Nephron progenitor cell (in vitro differentiated cells): Measurements from ENCODE around the gene PHF11.

Experiments used
- DNase-seq: peaks from one replicate; pipeline ENCODE4 v3.0.0; 2021
- H3K27ac Mint-ChIP-seq: 2 replicates; pipeline ENCODE4 v1.8.0; 2021; ENCODE audit warnings: mild to moderate bottlenecking, moderate library complexity, mixed read lengths
- H3K27me3 Mint-ChIP-seq: 2 replicates; pipeline ENCODE4 v1.8.0; 2021; ENCODE audit warnings: mild to moderate bottlenecking, low read depth, mixed read lengths; ENCODE audit not compliant: poor library complexity
- H3K36me3 Mint-ChIP-seq: 2 replicates; pipeline ENCODE4 v1.8.0; 2021; ENCODE audit warnings: low read depth, mixed read lengths
- H3K4me1 Mint-ChIP-seq: 2 replicates; pipeline ENCODE4 v1.8.0; 2021; ENCODE audit warnings: mixed read lengths
- H3K4me3 Mint-ChIP-seq: 2 replicates; pipeline ENCODE4 v1.8.0; 2021; ENCODE audit warnings: mild to moderate bottlenecking, moderate library complexity, mixed read lengths
- H3K9me3 Mint-ChIP-seq: 2 replicates; pipeline ENCODE4 v1.8.0; 2021; ENCODE audit warnings: mild to moderate bottlenecking, moderate library complexity, mixed read lengths
- TF ChIP-seq, protein P1 (sequence below): fragments of 200-600 bp; sonication (generic); IDR thresholded peaks from 2 replicates; pipeline ENCODE4 v1.5.0; 2021; ENCODE audit warnings: antibody characterized with exemption

PHF11 gene

DNA sequence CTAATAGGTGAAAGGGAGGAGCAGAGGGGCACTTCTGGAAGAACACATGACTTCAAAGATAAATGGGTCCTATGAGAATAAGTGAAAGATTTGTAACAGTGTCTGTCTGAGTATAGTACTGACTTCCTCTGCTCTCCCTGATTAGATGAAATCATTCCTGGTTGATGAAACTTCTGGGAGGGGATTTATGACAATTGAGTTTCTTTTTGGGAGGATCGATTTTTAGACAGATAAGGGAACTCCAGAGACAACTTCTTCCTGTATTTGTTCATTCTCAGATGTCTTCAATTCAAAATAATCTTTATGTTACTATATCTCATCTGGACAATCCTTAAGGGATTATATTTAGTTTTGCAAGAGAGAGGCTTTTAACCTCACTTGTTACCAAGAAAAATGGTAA, 31.7 kb upstream of the PHF11 start:
- no peak overlapping the region for H3K4me3 Mint-ChIP-seq
- DNase-seq, result no peak

DNA sequence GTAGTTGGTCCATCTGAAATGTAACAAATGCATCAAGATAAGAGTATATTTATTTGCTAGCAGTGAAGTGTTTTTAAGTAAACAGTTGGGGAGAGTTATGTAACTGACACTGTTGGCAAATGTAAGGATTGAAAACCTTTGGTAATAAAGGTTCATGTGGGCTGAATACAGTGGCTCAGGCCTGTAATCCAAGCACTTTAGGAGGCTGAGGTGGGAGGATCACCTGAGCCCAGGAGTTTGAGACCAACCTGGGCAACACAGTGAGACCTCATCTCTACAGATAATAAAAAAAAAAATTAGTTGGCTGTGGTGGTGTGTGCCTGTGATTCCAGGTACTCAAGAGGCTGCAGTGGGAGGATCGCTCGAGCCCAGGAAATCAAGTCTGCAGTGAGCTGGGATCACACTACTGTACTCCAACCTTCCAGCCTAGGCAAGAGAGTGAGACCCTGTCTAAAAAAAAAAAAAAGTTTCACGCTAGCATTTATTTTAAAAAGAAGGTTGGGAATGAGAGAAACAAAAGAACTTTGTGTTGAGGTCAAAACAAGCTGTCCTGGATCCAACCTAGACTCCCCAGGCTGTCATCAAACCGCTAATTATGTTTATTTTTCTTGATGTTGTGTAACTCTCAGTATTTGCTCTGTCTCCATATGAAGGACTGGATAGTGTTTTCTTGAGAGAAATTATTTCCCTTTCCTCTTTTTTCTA, 31.0 kb upstream of the PHF11 start:
- no peak for DNase-seq
- no peak overlapping the region for H3K4me3 Mint-ChIP-seq
- no peak overlapping the region for H3K27ac Mint-ChIP-seq
- H3K36me3 Mint-ChIP-seq, result peaks cover 75% of the 10 kb centered on the region
- no peaks in the 10 kb centered on the region for H3K4me1 Mint-ChIP-seq
- peaks cover 31% of the 10 kb centered on the region for H3K9me3 Mint-ChIP-seq
- TF ChIP-seq, protein P1, sequence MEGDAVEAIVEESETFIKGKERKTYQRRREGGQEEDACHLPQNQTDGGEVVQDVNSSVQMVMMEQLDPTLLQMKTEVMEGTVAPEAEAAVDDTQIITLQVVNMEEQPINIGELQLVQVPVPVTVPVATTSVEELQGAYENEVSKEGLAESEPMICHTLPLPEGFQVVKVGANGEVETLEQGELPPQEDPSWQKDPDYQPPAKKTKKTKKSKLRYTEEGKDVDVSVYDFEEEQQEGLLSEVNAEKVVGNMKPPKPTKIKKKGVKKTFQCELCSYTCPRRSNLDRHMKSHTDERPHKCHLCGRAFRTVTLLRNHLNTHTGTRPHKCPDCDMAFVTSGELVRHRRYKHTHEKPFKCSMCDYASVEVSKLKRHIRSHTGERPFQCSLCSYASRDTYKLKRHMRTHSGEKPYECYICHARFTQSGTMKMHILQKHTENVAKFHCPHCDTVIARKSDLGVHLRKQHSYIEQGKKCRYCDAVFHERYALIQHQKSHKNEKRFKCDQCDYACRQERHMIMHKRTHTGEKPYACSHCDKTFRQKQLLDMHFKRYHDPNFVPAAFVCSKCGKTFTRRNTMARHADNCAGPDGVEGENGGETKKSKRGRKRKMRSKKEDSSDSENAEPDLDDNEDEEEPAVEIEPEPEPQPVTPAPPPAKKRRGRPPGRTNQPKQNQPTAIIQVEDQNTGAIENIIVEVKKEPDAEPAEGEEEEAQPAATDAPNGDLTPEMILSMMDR, result no peak
- H3K27me3 Mint-ChIP-seq, result no peaks in the 10 kb centered on the region

More for the DNA sequence above, 31.7 kb upstream of the PHF11 start:
- Mint-ChIP-seq H3K27ac (no peak overlapping the region), H3K36me3 (peaks cover 68% of the 10 kb centered on the region), H3K9me3 (peaks cover 31% of the 10 kb centered on the region), H3K27me3 (no peaks in the 10 kb centered on the region), H3K4me1 (no peaks in the 10 kb centered on the region)
- TF ChIP-seq, protein P1, result no peak

DNA sequence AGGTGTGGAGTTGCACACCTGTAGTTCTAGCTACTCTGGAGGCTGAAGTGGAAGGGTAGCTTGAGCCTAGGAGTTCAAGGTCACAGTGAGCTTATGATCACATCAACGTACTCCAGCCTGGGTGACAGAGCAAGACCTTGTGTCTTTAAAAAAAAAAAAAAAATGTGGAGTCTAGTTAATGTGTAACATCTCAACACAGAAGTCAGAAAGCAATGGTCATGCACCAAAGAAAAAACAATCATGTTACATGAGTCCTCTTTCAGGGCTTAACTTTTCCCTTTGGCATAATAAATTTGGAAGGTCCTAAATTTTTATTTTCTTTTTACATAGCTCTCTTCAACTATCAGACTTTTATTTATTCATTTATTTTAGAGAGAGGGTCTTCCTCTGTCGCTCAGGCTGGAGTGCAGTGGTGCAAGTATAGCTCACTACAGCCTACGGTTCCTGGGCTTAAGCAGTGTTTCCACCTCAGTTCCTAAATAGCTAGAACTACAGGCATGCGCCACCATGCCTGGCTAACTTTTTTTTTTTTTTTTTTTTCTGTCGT, 29.4 kb upstream of the PHF11 start:
- no peak overlapping the region for H3K27ac Mint-ChIP-seq
- H3K9me3 Mint-ChIP-seq, result peaks cover 30% of the 10 kb centered on the region
- H3K27me3 Mint-ChIP-seq, result no peaks in the 10 kb centered on the region
- H3K4me1 Mint-ChIP-seq, result no peaks in the 10 kb centered on the region
- TF ChIP-seq, protein P1, result no peak
- no peak for DNase-seq
- H3K36me3 Mint-ChIP-seq, result peaks cover 67% of the 10 kb centered on the region
- H3K4me3 Mint-ChIP-seq, result no peak overlapping the region

DNA sequence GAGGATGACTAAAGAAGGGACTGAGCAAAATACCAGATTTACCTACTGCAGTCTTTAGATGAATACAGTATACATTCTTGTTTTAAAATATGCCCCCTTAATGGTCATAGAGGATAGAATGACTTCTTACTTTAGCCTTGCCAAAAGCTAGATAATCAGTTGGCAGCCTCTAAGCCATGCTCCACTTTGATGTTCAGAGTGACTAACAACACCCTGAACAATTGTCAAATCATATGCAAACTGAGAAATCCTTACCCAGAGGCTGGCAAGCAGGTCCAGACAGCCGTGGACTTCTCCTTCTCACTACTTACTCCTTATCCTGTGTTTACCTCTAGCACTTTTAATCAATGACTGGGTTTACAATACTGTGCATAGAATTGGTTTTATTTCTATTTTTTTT, 23.6 kb upstream of the PHF11 start:
- Mint-ChIP-seq H3K4me1 (no peaks in the 10 kb centered on the region), H3K9me3 (no peaks in the 10 kb centered on the region), H3K4me3 (no peak overlapping the region), H3K36me3 (peaks cover 57% of the 10 kb centered on the region), H3K27me3 (no peaks in the 10 kb centered on the region), H3K27ac (no peak overlapping the region)
- TF ChIP-seq, protein P1, result no peak
- DNase-seq, result no peak

DNA sequence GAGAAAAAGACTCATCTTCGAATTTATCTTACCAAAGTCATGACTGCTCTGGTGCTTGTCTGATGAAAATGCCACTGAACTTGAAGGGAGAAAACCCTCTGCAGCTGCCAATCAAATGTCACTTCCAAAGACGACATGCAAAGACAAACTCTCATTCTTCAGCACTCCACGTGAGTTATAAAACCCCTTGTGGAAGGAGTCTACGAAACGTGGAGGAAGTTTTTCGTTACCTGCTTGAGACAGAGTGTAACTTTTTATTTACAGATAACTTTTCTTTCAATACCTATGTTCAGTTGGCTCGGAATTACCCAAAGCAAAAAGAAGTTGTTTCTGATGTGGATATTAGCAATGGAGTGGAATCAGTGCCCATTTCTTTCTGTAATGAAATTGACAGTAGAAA, 19.2 kb upstream of the PHF11 start:
- TF ChIP-seq, protein P1, result no peak
- no peaks in the 10 kb centered on the region for H3K9me3 Mint-ChIP-seq
- H3K27me3 Mint-ChIP-seq, result no peaks in the 10 kb centered on the region
- H3K4me1 Mint-ChIP-seq, result no peaks in the 10 kb centered on the region
- no peak overlapping the region for H3K4me3 Mint-ChIP-seq
- H3K36me3 Mint-ChIP-seq, result peaks cover 39% of the 10 kb centered on the region
- no peak for DNase-seq
- no peak overlapping the region for H3K27ac Mint-ChIP-seq

DNA sequence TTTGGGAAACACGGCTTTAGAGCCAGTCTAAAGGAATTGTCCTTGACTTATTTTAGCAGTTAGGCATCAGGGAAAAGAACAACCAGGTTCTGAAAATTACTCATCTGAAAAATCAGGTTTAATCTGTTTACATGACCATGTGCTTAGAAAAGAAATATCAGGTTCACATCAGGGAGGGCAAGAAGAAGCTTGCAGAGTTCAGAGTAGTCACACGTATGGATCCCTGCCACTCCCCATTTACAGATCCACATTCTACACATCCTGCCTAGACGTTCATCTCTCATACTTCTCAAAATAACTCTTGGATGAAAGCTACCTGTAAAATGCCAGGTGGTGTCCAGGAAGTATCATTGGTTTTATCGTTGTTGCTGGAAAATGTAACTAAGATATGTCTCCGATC, 14.0 kb upstream of the PHF11 start:
- Mint-ChIP-seq H3K36me3 (peaks cover 20% of the 10 kb centered on the region), H3K9me3 (no peaks in the 10 kb centered on the region), H3K4me3 (no peak overlapping the region), H3K4me1 (no peaks in the 10 kb centered on the region), H3K27me3 (no peaks in the 10 kb centered on the region), H3K27ac (no peak overlapping the region)
- TF ChIP-seq, protein P1, result no peak
- DNase-seq, result no peak
